ENCODE measurements around the gene ATP10D. TPM values are rescaled to one million over a fixed set of nuclear protein-coding genes. Genes with fewer than 3 reads are reported as not detected.

Gene ATP10D
- total RNA-seq, 2 donors from 2014 or later = 25.3 to 26.3 TPM

- intact Hi-C loops (cut with DNase I) = no loop called here
Observed at GRCh38 chr4:47639531-47639930, 154.5 kb downstream of the ATP10D start.

GRCh38 chr4:47640911-47641310, 155.8 kb downstream of the ATP10D start:
- no peak for DNase-seq (ENCODE audit: low spot score)
- intact Hi-C loops (cut with DNase I) = no loop called here

More at GRCh38 chr4:47639531-47639930, 154.5 kb downstream of the ATP10D start:
- no peak for DNase-seq (ENCODE audit: low spot score)

- intact Hi-C loops (cut with DNase I) = no loop called here
- DNase-seq (ENCODE audit: low spot score) = no peak
Observed at GRCh38 chr4:47641755-47642154, 156.7 kb downstream of the ATP10D start.

GRCh38 chr4:47642191-47642830, 157.2 kb downstream of the ATP10D start:
- intact Hi-C loops (cut with DNase I) = no loop called here
- no peak for DNase-seq (ENCODE audit: low spot score)

Other genes starting within 250 kb of the ATP10D start
- gene COMMD8, start 21.6 kb upstream of the ATP10D start, total RNA-seq = 10 to 100 TPM; 16.7 to 19.1 TPM